ENCODE measurements around the gene OR6M1.

OR6M1 gene, protein sequence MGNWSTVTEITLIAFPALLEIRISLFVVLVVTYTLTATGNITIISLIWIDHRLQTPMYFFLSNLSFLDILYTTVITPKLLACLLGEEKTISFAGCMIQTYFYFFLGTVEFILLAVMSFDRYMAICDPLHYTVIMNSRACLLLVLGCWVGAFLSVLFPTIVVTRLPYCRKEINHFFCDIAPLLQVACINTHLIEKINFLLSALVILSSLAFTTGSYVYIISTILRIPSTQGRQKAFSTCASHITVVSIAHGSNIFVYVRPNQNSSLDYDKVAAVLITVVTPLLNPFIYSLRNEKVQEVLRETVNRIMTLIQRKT

DNA sequence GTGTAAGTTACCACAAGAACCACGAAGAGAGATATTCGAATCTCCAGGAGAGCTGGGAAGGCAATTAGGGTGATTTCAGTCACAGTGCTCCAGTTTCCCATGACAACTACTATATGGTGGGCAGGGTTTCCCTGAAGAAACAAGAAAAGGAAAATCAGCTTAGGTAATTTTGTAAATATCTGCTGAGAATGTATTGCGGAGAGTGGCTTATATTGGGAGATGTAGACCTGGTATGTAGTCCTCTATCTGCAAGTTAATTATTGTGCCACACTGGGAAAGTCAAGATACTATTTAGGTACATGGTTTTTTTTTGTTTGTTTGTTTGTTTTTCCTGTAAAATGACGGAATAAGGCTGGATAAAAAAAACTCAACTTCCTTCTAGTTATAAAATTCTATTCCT is at the start of gene OR6M1:
OR6M1 (minus strand) TSS at position 101 of the 400 bp plus-strand sequence; CDS start at position 101, 0 bp downstream.
- TF ChIP-seq, protein P1, sequence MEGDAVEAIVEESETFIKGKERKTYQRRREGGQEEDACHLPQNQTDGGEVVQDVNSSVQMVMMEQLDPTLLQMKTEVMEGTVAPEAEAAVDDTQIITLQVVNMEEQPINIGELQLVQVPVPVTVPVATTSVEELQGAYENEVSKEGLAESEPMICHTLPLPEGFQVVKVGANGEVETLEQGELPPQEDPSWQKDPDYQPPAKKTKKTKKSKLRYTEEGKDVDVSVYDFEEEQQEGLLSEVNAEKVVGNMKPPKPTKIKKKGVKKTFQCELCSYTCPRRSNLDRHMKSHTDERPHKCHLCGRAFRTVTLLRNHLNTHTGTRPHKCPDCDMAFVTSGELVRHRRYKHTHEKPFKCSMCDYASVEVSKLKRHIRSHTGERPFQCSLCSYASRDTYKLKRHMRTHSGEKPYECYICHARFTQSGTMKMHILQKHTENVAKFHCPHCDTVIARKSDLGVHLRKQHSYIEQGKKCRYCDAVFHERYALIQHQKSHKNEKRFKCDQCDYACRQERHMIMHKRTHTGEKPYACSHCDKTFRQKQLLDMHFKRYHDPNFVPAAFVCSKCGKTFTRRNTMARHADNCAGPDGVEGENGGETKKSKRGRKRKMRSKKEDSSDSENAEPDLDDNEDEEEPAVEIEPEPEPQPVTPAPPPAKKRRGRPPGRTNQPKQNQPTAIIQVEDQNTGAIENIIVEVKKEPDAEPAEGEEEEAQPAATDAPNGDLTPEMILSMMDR (IDR thresholded peaks at IDR 0.05): no peak

DNA sequence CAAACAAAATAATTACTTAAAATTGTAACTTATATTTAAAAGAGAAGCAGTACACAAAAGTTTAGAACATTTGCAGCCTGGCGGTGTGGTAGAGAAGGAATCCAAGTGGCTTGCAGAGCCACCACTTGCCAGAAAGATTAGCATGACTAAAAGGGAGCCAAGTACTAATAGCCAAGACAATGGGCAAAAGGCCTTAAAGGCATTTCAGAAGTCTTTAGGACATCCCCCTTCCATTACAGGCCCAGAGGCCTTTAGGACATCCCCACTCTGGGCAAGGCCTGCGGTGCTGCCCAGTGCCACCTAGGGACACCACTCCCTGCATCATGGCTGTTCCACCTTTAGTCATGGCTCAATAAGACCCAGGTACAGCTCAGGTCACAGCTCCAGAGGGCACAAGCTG is 46.9 kb upstream of the OR6M1 start:
- TF ChIP-seq, protein P1 (IDR thresholded peaks at IDR 0.05): no peak

DNA sequence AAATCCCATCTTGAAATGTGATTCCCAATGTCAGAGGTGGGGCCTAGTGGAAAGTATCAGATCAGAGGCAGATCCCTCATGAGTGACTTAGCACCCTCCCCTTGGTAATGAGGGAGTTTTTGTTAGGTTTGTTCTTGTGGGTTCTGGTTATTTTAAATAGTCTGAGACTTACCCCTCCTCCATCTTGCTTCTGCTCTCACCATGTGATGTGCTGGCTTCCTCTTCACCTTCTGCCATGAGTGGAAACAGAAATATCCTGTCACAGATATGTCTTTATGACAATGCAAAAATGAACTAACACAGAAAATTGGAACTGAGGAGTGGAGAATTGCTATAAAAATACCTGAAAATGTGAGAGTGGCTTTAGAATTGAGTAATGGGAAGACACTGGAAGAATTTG is 46.2 kb upstream of the OR6M1 start:
- TF ChIP-seq, protein P1 (IDR thresholded peaks at IDR 0.05): no peak

DNA sequence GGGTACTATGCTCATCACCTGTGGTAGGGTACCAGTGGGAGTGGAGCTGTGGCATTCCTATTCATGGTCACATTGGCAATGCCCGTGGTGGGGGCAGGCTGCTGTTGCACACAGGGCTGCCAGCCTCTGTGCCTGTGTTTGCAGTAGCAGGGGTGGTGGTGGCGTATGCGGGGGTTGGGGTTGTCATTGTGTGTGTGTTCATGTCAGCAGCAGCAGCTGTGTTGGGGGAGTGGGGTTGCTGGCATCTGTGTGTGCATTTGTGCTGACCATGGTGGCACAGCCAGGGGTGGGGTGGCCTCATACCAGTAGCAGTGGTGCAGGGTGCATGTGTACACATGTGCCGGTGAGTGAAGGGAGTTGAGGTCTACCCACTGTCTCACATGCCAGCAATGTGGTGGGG is 45.0 kb upstream of the OR6M1 start:
- TF ChIP-seq, protein P1 (IDR thresholded peaks at IDR 0.05): no peak

DNA sequence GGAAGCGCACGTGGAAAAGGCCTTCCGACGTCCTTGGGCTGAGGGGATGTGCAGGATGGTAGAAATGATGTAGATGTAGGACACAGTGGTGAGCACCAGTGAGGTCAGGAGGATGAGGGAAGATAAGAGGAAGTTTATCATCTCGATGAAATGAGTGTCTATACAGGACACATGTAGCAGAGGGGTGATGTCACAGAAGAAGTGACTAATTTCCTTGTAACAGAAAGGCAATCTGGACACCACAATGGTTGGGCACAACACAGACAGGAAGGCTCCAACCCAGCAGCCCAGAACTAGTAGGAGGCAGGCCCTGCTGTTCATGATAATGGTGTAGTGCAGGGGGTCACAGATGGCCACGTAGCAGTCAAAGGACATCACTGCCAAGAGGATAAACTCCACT is 35.0 kb upstream of the OR6M1 start:
- TF ChIP-seq, protein P1 (IDR thresholded peaks at IDR 0.05): no peak

DNA sequence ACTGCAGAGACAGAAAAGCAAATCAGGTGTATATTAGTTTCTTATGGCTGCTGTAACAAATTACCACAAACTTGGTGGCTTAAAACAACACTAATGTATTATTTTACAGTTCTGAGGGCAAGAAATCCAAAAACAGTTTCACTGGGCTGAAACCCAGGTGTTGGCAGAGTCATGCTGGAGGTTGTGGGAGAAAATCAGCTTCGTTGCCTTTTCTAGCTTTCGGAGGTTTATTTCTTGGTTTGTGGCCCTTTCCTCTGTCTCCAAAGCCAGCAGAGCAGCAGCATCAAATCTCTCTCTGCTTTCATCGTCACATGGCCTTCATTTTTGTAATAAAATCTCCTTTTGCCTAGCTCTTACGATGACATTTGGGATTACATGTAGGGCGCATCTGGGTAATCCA is 33.0 kb upstream of the OR6M1 start:
- TF ChIP-seq, protein P1 (IDR thresholded peaks at IDR 0.05): no peak

DNA sequence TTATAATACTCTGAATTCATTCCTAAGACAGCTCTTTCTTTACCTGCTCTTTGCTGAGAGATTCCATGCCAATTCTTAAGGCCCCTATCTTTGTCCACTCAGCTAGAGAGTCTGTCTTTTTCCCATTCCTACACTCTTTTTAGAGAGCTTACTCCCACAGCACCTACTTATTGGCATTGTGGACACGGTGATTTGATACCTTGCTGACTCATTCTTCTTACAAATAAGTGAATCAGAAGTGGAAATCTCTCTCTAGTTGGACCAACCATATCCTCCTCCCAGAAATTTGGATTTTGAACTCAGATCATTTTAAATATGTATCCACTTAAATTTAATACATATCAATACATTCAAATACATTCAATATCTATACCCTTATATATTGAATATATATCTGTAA is 32.5 kb upstream of the OR6M1 start:
- TF ChIP-seq, protein P1 (IDR thresholded peaks at IDR 0.05): no peak

DNA sequence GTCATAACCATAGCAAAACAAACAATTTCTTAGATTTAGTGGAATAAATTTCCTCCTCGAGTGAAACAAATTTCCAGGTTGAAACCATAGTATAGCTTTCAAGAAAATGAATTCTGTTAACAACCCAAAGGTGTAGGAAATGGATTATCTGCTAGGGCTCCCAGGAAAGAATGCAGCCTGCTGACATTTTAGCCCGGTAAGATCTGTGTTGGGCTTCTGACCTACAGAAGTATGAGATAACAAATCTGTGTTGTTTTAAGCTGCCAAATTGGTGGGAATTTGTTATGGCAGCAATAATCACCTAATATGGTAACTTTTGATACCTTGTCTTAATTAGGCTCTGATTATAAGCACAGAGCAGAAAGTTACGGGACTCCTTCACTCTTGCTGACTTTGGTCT is 32.0 kb upstream of the OR6M1 start:
- TF ChIP-seq, protein P1 (IDR thresholded peaks at IDR 0.05): no peak
